Epithelial cell of proximal tubule (primary cell): Measurements from ENCODE around the gene CCDC127. TPM values are rescaled to one million over a fixed set of nuclear protein-coding genes. Genes with fewer than 3 reads are reported as not detected.
A peak's percentile ranks its signal among the peaks of the same experiment; 100 is the strongest.
"Not testable (repeated sequence)": the region's sequence is repeated elsewhere in the genome, so short reads cannot be mapped to it uniquely, and the experiment has no call there.

Source experiments
- DNase-seq: peaks from one replicate; pipeline ENCODE4 v3.0.0-alpha.2; 2011; ENCODE audit warnings: low read depth
- H3K4me3 ChIP-seq: 2 replicates; pipeline ENCODE4 v1.5.1; 2011; ENCODE audit warnings: low read depth, mild to moderate bottlenecking, low read length
- total RNA-seq: library from RNA; depleted of rRNA; stranded (reverse); fragments of >200 nt; gene quantifications from 2 replicates; pipeline ENCODE4 v1.2.3, GENCODE V29; 2015
- TF ChIP-seq, protein P1 (sequence below): conservative IDR thresholded peaks from 2 replicates; pipeline ENCODE4 v1.5.1; 2012; ENCODE audit warnings: low read depth, mild to moderate bottlenecking, low read length

Gene CCDC127
- total RNA-seq, 1 donor from 2014 or later, result 4.5 TPM

- no peak for DNase-seq
- peak overlapping the region; percentile 97 for H3K4me3 ChIP-seq
- TF ChIP-seq, protein P1, sequence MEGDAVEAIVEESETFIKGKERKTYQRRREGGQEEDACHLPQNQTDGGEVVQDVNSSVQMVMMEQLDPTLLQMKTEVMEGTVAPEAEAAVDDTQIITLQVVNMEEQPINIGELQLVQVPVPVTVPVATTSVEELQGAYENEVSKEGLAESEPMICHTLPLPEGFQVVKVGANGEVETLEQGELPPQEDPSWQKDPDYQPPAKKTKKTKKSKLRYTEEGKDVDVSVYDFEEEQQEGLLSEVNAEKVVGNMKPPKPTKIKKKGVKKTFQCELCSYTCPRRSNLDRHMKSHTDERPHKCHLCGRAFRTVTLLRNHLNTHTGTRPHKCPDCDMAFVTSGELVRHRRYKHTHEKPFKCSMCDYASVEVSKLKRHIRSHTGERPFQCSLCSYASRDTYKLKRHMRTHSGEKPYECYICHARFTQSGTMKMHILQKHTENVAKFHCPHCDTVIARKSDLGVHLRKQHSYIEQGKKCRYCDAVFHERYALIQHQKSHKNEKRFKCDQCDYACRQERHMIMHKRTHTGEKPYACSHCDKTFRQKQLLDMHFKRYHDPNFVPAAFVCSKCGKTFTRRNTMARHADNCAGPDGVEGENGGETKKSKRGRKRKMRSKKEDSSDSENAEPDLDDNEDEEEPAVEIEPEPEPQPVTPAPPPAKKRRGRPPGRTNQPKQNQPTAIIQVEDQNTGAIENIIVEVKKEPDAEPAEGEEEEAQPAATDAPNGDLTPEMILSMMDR, result no peak
These were observed 1.5 kb upstream of the CCDC127 start for GRCh38 chr5:219460-219863.

- DNase-seq, result no peak
- TF ChIP-seq, protein P1, result no peak
- peak overlapping the region; percentile 97 for H3K4me3 ChIP-seq
These were observed 721 bp upstream of the CCDC127 start for GRCh38 chr5:218457-219291.

DNA sequence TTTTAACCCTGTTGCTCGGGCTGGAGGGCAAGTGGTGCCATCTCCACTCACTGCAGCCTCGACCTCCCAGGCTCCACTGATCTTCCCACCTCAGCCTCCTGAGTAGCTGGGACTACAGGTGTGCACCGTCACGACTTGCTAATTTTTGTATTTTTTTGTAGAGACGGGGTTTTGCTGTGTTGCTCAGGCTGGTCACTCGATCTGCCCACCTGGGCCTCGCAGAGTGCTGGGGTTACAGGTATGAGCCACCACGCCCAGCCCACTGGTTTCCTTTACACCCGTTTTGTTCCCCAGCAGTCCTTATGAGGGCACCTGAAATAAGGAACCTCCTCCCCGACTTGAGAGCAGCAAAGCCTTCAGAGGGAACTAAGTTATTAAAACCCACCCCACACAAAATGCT, 1.9 kb downstream of the CCDC127 start:
- DNase-seq, H3K4me3 ChIP-seq: not testable (repeated sequence)

GRCh38 chr5:215256-215655, 2.7 kb downstream of the CCDC127 start:
- peak overlapping the region; percentile 26 for H3K4me3 ChIP-seq
- DNase-seq, result not testable (repeated sequence)

GRCh38 chr5:213803-214395, 4.1 kb downstream of the CCDC127 start:
- TF ChIP-seq, protein P1, result no peak
- no peak overlapping the region for H3K4me3 ChIP-seq
- DNase-seq, result no peak

- no peak overlapping the region for H3K4me3 ChIP-seq
- DNase-seq, result no peak
- TF ChIP-seq, protein P1, result no peak
These were observed 9.4 kb downstream of the CCDC127 start for GRCh38 chr5:208449-209114.

- TF ChIP-seq, protein P1, result no peak
- DNase-seq, result no peak
- H3K4me3 ChIP-seq, result no peak overlapping the region
These were observed 10.4 kb downstream of the CCDC127 start for GRCh38 chr5:207599-207998.
